CD4-positive, alpha-beta T cell treated with Interleukin-21 for 1 hour (primary cell): ENCODE measurements around the gene SPI1.

ENCODE experiments used
- DNase-seq: peaks from one replicate; pipeline ENCODE4 v3.0.0-alpha.2; 2020

Gene SPI1

DNA sequence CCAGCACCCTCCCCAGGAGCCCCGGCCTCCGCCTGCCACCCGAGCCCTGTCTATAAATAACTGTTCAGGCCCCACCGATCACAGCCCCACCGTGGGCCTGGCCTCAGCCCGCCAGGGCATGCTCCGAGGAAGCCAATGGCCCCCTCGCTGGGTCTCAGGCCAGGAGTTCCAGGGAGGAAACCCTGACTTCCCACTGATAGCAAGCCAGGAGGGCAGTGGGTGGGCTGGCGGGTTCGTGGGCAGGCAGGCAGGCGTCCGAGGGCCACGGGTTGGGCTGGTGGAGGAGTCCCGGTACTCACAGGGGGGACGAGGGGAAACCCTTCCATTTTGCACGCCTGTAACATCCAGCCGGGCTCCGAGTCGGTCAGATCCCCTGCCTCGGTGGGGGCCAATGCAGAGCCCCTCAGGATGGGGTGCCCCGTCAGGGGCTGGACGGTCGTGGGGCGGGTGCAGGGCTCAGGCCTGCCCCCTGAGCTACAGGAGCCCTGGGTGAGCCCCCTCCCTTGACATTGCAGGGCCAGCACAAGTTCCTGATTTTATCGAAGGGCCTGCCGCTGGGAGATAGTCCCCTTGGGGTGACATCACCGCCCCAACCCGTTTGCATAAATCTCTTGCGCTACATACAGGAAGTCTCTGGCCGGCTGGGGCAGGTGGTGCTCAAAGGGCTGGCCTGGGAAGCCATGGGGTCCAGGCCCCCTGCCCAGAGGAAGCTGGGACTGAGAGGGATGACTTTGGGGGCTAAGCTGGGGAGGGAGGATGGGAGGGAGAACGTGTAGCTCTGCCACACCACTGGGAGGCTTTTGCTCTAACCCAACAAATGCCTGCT, at the start of gene SPI1:
Gene SPI1 (minus strand): TSS at position 538 of the 826 bp plus-strand sequence. CDS start 194 bp downstream, at position 344.
- no peak for DNase-seq

DNA sequence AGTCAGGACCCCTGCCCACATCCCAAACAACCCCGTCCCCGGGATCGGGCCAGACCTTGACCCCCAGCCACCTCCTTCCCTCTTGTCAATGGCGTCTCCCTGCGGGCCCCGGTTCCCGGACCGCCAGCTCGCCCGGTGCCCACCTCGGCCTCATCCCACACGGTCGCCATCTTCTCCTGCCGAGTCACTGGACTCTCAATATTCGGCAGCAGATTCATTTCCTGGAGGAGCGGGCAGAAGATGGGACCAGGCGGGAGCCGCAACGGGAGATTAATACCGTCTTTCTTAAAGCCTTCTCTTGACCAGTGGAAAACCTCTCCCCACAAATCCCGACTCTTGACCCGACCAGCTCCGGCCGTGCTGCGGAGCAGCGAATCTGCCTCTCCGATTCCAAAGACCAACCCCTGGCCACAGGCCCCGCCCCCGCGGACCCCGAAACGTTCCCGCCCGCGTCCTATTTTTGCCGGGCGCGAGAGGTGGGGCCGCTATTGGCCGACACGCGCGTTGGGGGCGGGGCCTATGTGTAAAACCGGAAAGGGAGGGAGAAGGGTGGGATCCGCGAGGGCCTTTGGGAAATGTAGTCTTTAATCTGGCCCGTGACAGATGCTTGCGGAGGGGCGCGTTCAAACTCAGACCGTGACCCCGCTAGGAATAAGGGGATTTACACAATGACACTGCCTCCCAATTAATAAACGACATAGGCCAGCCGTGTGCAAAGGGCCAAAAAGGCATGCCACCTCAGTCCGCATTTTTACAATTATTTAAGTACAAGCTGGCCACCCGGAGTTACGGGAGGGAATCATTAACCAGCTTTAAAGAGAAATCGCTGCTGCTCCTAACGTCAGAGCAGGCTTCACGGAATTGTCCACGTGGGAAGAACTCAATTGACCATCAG, 48.0 kb upstream of the SPI1 start, which contains the start of gene PSMC3:
Gene PSMC3 (minus strand): TSS at position 378 of the 895 bp plus-strand sequence. CDS start 160 bp downstream, at position 218.
- DNase-seq: peak; percentile 98

DNA sequence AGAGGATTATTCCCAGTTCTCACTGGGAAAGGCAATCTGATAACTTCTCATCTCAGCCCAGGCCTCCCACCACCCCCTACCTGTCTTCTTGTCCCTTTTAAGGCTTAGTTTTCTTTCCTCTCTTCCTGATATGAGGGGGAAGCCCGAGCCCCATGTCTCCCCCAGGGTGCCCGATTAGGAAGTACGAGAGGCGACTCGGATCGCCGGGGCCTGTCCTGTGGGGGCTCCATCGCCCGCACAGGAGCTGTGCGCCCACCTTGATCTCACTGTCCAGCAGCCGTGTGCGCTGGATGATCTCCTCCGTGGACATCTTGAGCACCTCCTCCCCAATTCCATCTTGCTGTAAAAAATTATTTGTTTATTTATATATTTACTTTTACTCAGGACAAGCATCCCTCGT, 47.3 kb upstream of the SPI1 start:
- DNase-seq: no peak

DNA sequence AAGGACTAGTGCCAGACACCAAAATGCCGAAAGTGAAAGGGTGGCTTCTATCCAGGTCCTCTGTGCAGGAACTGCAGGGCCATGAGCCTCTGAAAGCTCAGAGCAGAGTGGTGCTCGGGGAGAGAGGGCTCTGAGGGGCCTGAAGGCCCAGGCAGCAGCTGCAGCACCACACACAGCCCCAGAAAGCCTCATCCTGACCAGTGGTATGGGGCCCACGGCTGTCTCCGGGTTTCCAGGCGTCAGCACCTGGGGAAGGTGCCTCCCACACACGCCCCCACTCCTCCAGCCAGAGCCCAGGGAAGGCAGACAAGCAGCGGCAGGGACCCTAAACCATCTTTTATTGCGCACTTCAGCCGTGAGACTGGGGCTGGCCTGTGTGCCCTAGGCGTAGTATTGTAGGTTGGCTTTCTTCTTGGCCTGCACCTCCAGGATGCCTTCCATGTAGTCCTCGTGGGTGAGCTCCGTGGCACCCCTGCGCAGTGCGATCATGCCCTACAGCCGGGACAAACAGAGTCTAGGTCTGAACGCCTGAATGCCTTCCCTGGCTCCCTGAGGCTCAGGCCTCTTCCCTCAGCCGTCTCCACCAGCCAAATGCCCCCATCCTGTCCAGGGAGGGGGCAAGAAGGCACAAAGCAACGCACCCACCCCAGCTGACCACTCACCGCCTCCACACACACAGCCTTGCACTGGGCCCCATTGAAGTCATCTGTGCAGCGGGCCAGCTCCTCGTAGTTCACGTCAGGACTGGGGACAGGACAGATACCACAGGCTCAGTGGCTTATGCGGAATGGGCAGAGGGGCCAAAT, 40.3 kb upstream of the SPI1 start:
- no peak for DNase-seq

DNA sequence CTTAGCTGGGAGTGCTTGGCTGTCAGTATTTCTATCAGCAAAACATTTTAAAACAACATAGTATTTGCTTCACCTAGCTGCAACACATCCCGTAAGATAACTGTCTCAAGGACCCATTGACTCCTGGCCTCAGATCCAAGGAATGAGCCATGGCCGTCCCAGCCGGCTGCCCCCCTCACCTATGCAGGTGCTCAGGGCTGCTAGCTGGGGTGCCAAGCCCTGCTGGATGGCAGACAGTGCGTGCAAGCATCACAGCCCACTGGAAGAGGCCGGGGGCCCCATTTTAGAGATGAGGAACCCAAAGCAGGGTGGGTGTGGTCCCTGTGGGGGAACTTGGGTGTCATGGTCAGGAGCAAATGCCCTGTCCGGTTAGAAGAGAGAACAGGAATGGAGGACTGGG, 39.4 kb upstream of the SPI1 start:
- no peak for DNase-seq

DNA sequence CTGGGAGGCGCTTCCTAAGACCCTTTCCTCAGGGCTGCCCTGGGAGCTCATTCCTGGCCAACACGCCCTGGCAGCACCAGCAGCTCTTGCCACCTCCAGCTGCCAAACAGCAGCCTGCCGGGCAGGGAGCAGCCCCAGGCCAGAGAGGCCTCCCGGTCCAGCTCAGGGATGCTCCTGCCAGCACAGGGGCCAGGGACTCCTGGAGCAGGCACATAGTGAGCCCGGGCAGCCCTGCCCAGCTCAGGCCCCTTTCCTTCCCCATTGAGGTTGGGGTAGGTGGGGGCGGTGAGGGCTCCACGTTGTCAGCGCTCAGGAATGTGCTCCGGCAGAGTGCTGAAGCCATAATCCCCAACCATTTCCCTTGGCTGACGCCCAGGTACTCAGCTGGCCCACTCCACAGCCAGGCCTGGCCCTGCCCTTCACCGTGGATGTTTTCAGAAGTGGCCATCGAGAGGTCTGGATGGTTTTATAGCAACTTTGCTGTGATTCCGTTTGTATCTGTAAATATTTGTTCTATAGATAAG, 37.7 kb upstream of the SPI1 start:
- no peak for DNase-seq

DNA sequence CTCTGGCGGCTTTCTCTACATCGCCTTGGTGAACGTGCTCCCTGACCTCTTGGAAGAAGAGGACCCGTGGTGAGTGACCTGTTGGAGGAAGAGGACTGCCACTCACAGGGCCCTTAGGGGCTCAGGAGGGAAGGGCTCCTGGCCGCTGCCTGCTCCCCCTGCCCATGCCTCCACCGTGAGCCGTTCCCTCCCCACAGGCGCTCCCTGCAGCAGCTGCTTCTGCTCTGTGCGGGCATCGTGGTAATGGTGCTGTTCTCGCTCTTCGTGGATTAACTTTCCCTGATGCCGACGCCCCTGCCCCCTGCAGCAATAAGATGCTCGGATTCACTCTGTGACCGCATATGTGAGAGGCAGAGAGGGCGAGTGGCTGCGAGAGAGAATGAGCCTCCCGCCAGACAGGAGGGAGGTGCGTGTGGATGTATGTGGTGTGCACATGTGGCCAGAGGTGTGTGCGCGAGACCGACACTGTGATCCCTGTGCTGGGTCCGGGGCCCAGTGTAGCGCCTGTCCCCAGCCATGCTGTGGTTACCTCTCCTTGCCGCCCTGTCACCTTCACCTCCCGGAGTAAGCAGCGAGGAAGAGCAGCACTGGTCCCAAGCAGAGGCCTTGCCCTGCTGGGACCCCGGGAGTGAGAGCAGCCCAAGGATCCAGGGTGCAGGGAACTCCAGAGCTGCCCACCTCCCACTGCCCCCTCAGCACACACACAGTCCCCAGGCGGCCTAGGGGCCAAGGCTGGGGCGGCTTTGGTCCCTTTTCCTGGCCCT, 36.9 kb upstream of the SPI1 start:
- no peak for DNase-seq

DNA sequence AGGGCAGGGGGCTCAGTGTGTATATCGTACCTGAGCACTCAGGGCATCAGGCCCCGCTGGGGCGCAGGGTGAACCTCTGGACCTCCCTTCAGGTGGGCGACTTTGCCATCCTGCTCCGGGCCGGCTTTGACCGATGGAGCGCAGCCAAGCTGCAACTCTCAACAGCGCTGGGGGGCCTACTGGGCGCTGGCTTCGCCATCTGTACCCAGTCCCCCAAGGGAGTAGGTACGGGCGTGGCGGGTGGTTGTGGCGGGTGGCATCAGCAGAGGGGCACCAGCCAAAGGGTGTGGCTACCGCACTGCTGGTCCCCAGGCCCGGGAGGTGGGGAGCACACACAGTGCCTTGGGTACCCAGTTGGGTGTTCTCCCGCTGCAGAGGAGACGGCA, 36.3 kb upstream of the SPI1 start:
- no peak for DNase-seq

DNA sequence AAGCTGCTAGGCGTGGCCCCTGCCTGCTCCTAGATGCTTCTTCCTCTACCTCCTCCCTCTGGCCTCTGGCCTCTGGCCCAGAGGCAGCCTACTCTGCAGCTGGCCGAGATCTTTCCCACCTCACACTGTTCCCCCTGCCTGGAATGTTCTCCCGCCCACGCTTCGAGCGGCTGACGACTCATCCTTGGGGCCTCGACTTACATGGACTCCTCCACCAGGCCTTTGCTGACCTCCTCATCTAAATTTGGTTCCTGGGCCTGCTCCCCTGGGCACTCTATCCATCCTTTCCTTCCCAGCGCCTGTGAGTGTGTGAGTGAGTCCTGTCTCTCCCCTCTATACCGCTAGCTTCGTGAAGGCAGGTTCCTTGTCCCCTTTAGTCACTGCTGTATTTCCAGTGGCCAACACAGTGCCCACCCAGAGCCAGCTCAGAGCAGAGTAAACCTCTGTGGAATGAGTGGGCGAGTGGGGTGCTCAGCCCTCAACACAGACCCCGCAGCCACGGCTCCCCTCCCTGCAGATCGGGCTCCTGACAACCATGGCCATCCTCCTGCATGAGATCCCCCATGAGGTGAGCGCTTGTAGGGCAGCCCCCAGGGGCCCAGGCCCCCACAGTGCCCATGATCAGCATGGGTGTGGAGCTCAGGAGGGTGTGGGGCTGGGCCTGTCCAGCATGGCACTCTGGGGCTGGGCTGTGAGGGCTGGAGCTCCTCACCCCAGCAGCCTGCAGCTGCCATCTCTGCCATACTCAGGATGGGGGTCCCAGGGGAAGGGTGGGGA, 35.7 kb upstream of the SPI1 start:
- no peak for DNase-seq

DNA sequence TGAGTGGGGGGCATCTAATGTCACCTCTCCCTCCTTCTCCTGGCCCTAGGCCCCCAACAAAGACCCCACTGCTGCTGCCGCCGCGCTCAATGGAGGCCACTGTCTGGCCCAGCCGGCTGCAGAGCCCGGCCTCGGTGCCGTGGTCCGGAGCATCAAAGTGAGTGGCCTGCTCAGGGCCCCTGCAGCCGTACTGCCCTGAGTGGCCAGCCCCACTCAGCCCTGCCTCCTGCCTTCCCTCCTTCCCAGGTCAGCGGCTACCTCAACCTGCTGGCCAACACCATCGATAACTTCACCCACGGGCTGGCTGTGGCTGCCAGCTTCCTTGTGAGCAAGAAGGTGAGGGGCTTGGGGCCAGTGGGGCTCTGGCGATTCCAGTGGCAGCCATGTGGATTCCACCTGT, 35.0 kb upstream of the SPI1 start:
- no peak for DNase-seq

DNA sequence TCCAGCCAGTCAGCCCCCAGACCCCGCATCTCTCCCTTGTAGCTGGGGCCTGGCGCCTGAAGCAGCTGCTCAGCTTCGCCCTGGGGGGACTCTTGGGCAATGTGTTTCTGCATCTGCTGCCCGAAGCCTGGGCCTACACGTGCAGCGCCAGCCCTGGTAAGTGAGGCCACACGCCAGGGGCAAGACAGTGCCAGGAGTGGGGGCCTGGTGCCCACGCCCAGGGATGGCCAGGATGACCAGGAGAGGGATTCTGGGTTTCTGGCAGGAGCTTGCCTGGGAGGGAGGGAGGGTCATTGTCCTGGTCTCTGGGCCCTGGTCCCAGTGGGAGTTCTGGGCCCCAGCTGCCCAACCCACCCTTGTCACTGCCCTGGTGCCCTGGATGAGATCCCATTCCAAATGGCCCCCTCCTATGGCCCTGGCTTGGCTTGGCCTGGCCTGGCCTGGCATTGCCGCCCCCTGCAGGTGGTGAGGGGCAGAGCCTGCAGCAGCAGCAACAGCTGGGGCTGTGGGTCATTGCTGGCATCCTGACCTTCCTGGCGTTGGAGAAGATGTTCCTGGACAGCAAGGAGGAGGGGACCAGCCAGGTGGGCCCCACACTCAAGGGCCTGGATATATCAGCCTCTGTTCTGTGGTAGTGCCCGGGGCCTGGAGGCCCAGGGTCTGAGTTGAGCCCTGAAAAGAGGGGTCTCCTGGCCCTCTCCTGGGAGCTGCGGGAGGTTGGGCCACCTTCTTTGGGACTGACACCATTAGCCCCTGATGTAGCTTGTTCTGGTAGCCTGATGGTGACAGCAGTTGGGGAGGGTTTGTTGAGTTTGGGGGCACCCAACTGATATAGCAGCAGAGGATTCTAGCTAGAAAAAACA, 33.8 kb upstream of the SPI1 start:
- peak; percentile 61 for DNase-seq

DNA sequence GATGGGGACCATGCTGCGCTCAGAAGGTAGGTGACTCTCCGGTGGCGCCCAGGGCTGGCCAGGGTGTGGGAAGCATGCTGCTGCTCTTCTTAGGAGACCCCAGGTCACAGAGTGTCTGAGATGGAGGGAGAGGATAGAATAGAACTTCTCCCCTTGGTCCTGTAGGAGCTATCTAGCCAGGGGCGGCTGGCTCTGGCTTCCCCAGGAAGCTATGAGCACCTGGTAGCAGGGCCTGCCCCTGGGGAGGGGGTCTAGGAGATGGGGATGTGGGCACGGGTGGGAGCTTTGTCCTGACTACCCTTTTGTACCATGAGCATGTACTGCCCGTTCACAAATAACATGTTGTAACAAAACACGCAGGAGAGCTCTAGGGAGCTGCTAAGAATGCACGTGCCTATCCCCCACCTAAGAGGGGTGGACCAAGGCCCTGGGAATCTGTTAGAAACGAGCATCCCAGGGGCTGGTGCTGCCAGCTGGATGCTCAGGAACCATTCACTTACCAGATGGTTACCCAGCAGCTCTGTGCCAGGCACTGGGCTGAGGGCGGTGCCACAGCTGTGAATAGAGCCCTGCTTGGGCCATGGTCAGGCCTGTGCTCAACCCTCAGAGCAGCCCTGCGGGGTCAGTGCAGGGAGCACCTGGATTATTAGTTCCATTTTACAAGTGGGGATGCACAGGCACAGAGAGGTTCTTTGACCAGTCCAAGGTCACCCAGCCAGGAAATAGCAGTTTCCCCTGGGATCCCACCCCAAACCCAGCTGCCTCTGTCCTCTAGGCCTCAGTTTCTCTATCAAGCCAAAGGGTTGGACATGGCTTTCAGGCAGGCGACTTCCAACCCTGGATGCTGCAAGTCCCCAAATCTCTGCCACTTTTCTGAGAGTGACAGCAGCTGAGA, 32.3 kb upstream of the SPI1 start:
- DNase-seq: no peak

DNA sequence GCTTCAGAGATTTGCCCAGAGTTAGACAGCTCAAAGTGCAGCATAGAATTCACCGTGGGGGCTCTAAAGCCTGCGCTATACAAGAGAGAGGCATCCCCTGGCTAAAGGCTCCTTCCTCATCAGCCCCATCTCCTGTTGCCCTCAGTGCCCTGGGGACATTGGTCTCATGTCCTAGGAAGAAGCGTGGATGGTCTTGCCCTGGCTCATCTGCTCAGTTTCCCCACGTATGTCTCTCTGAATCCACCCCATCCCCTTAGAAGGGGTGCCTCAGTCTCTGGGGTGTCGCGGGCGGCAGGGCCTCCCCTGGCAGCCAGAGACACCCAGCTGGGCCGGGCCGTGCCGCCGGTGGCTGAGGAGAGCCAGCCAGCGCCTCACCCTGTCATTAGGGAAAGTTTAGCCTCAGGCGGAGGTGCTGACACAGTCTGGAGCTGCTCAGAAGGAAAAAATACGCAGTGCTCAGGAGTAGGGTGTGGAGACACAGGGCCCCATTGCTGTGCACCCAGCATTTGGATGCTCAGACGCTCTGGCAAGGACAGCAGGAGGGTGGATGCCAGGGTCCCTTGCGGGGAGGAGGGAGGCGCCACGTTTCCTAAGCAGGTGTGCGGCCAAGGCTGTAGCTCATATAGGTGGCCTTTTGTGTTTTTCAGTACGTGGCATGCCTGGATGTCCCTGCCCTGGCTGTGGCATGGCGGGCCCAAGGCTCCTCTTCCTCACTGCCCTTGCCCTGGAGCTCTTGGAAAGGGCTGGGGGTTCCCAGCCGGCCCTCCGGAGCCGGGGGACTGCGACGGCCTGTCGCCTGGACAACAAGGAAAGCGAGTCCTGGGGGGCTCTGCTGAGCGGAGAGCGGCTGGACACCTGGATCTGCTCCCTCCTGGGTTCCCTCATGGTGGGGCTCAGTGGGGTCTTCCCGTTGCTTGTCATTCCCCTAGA, 31.4 kb upstream of the SPI1 start:
- no peak for DNase-seq

DNA sequence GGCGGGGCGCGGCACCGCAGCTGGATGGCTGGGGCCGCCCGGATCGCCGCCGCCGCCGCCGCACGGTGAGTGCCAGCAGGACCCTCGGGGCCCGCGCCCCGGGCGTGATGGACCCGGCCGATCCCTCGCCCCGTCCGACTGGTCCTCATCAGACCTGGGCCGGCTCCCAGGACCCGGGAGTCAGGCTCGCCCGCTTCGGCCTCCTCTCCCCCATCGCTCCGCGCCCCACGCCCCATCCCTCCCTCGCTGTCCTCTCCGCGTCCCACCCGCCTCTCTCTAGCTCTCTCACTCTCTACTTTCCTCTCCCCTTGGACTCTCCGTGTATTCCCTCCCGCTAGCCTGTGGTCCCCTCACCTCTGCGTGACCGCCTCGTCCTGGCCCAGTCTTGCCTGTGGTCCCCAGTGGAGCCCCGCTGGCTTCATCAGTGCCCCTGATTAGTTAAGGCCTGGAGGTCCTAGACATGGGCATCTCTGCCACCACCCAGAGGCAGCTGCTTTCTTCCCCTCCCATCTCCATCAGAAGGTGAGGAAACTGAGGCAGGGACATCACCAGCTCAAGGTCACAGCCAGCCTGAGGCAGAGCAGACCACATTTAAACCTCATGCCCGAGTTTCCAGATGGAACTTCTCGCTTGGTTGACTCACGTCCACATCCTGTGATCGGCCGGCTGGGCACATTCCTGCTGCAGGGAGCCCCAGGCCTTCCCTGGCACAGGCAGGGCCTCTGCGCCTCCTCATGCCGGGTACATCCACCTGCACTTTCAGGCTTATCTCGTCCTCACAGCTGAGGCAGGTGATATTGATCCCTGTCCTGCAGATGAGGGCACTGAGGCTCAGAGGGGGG, 30.5 kb upstream of the SPI1 start:
- DNase-seq: no peak

DNA sequence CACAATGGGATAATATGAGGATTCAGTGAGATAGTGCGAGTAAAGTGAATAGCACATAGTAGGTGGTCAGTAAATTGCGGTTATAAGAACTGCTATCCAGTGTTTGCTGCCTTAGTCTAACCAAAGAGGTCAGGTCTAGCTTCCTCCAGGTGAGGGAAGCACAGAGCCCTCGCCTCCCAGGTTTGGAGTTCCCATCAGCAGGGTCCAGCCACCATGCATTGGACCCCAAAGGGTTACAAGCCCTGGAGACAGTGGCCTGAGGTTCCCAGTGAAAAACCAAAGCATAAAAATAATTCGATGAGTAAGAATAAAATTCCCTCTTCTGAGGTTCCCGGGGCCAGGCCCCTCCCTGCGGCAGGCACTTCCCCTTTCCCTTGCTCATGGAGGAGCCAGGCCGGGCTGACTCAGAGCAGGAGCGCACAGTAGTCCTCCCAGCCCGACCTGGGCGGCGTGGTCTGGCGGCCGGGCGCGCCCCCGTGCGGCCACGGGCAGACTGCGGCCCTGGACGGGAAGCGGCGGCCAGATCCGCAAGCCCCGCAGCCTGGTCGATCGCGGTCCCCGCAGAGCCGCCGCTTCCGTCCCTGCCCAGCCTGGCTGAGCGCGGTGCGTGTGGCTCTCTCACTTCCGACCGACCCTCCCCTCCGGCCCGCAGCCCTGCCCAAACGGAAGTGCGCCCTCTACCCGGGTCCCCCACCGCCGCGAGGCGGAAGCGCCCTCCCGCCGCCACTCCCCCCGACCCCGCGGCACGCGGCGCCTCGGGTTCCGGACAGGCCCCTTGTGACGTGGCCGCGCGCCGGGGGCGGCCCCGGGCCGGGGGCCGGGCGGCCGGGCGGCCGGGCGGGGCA, 29.6 kb upstream of the SPI1 start, which contains the start of gene SLC39A13:
Gene SLC39A13 (plus strand): TSS at position 845 of the 845 bp plus-strand sequence. CDS start 1,505 bp downstream, outside the sequence.
- peak; percentile 94 for DNase-seq
